Measurements from ENCODE around the gene SPOCD1. TPM values are rescaled to one million over a fixed set of nuclear protein-coding genes. Genes with fewer than 3 reads are reported as not detected.

Gene SPOCD1
- total RNA-seq, 2 experiments from 2014 or later: 0.60 to 1.0 TPM

DNA sequence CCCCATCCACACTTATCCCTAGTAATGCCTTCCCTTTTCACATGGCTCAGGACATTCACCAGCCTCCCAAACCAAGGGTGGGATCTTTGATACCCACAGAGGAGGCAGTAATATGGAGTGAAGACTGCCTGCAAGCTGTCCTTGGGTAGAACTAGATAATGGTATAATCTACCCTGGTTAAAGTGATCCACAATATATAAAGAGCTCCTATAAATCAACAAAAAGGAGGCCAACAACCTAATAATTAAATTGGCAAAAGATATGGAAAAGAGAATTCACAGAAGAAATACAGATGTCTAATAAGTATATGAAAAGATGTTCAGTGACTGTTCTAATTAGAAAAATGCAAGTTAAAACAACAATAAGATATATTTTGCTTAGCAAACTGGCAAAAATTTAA lies 30.7 kb upstream of the SPOCD1 start:
- Histone ChIP-seq H3K36me3 (ENCODE audit: insufficient read depth, low read length) (no peaks in the 10 kb centered on the region), H4K20me1 (ENCODE audit: insufficient read depth, low read length) (no peaks in the 10 kb centered on the region), H3K9me3 (ENCODE audit: low read length) (peaks cover 6% of the 10 kb centered on the region; the same call in 1 of the 2 replicates), H3K27ac (ENCODE audit: low read depth, low read length, poor library complexity, severe bottlenecking) (no peak overlapping the region), H3K9me2 (ENCODE audit: insufficient read depth, low read length) (no peaks in the 10 kb centered on the region), H3K4me3 (ENCODE audit: low read depth, low read length, poor library complexity, severe bottlenecking) (no peak overlapping the region), H2AFZ (ENCODE audit: low read length) (no peak overlapping the region; the same call in 1 of the 2 replicates), H3K79me2 (ENCODE audit: insufficient read depth, low read depth, low read length) (no peaks in the 10 kb centered on the region), H3K4me1 (ENCODE audit: insufficient read depth, low read length, poor library complexity, severe bottlenecking) (peaks cover 50% of the 10 kb centered on the region), H3K4me2 (ENCODE audit: low read length) (no peak overlapping the region)
- no TSS peak for BruUV-seq (replicated peaks)
- ChIA-PET CTCF (ENCODE audit: unreplicated experiment) (no interaction called here), POLR2A (no interaction called here)
- no peak for DNase-seq (ENCODE audit: low spot score)
- intact Hi-C loops (cut with micrococcal nuclease; ENCODE audit: unreplicated experiment): no loop called here
- TF ChIP-seq, protein P1, sequence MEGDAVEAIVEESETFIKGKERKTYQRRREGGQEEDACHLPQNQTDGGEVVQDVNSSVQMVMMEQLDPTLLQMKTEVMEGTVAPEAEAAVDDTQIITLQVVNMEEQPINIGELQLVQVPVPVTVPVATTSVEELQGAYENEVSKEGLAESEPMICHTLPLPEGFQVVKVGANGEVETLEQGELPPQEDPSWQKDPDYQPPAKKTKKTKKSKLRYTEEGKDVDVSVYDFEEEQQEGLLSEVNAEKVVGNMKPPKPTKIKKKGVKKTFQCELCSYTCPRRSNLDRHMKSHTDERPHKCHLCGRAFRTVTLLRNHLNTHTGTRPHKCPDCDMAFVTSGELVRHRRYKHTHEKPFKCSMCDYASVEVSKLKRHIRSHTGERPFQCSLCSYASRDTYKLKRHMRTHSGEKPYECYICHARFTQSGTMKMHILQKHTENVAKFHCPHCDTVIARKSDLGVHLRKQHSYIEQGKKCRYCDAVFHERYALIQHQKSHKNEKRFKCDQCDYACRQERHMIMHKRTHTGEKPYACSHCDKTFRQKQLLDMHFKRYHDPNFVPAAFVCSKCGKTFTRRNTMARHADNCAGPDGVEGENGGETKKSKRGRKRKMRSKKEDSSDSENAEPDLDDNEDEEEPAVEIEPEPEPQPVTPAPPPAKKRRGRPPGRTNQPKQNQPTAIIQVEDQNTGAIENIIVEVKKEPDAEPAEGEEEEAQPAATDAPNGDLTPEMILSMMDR (conservative IDR thresholded peaks at IDR 0.05; ENCODE audit: low read length): no peak
- TF ChIP-seq EZH2phosphoT487 (IDR thresholded peaks at IDR 0.05; ENCODE audit: borderline replicate concordance, low read depth, low read length): no peak

DNA sequence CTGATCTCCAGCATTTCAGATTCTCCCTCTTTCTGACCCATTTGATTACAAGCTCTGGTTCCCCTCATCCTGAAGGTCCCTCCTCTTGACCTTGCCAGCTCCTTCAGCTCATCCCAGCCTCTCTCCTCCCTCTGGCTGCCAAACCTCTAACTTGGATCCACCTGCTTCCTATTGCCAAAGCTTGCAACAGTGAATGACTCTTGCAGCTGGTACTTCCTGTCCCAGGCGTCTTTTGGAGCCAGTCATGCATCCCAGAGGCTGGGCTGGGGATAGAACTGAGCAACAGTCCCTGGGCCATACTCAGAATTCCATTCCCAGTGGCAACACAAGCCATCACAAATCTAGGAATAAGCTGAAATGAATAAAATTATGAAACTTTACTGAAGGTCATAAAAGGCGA lies 27.7 kb upstream of the SPOCD1 start:
- POLR2A ChIA-PET: interaction anchor here (0.5 to 0.8 kb wide), 5 partner anchors 10 to 37 kb away, joined by 3 to 4 read pairs (median 3); no protein-coding TSS in a partner anchor
- BruUV-seq (replicated peaks): no TSS peak

More for the DNA sequence above, 27.7 kb upstream of the SPOCD1 start:
- Histone ChIP-seq H3K79me2 (ENCODE audit: insufficient read depth, low read depth, low read length) (no peaks in the 10 kb centered on the region), H3K9me2 (ENCODE audit: insufficient read depth, low read length) (no peaks in the 10 kb centered on the region), H3K36me3 (ENCODE audit: insufficient read depth, low read length) (no peaks in the 10 kb centered on the region), H2AFZ (ENCODE audit: low read length) (peak overlapping the region; percentile 2; the same call in 1 of the 2 replicates), H3K4me1 (ENCODE audit: insufficient read depth, low read length, poor library complexity, severe bottlenecking) (peaks cover 38% of the 10 kb centered on the region), H3K9me3 (ENCODE audit: low read length) (peaks cover 6% of the 10 kb centered on the region; the same call in 1 of the 2 replicates), H3K4me2 (ENCODE audit: low read length) (peak overlapping the region; percentile 34), H4K20me1 (ENCODE audit: insufficient read depth, low read length) (no peaks in the 10 kb centered on the region), H3K4me3 (ENCODE audit: low read depth, low read length, poor library complexity, severe bottlenecking) (no peak overlapping the region), H3K27ac (ENCODE audit: low read depth, low read length, poor library complexity, severe bottlenecking) (peak overlapping the region; percentile 6)
- CTCF ChIA-PET (ENCODE audit: unreplicated experiment): interaction anchor here (0.6 kb wide), 1 partner anchor 17 kb away, joined by 3 read pairs; no protein-coding TSS in a partner anchor
- peak; percentile 73 for DNase-seq (ENCODE audit: low spot score)
- intact Hi-C loops (cut with micrococcal nuclease; ENCODE audit: unreplicated experiment): no loop called here
- TF ChIP-seq, protein P1 (conservative IDR thresholded peaks at IDR 0.05; ENCODE audit: low read length): no peak
- no peak for TF ChIP-seq EZH2phosphoT487 (IDR thresholded peaks at IDR 0.05; ENCODE audit: borderline replicate concordance, low read depth, low read length)
